HepG2 (cell line): ENCODE data around the gene ACP2. TPM values are rescaled to one million over a fixed set of nuclear protein-coding genes. Genes with fewer than 3 reads are reported as not detected.

Experiments
- ATAC-seq: fragments of 200-7000 bp; cut with Tn5 transposase; 3 replicates; pipeline ENCODE4 v1.9.1; 2020; ENCODE audit warnings: mild to moderate bottlenecking, moderate library complexity
- BruUV-seq: library from RNA; stranded (reverse); fragments of 400-500 nt; replicated peaks from 2 replicates; lab custom pipeline; 2021; lab: Mats Ljungman, UMichigan
- CTCF ChIA-PET: fragments of 300-600 bp; formaldehyde crosslinking; extraction: SDS; loops from one replicate; lab custom pipeline; 2021; ENCODE audit warnings: low total read pairs, inconsistent platforms, low intra/inter-chr PET ratio; lab: Yijun Ruan, JAX
- POLR2A ChIA-PET: fragments of 350-600 bp; sonication (Branson Sonifier 250); formaldehyde crosslinking; loops from one replicate; lab custom pipeline; 2020; ENCODE audit warnings: antibody characterized with exemption, inconsistent platforms; lab: Yijun Ruan, JAX
- DNase-seq: peaks from one replicate; pipeline ENCODE4 v3.0.0-alpha.2; 2015; ENCODE audit warnings: low spot score
- FAIRE-seq: peaks from 3 replicates; lab custom pipeline; 2011; peaks lifted over from hg19 to GRCh38; lab: Jason Lieb, UNC
- H2AFZ ChIP-seq: one replicate; pipeline ENCODE4 v1.6.1; 2011; ENCODE audit warnings: low read length, inconsistent platforms
- H3K27ac ChIP-seq: fragments of 300-600 bp; 3 replicates; pipeline ENCODE4 v1.8.0; 2011; ENCODE audit warnings: mixed run types, mild to moderate bottlenecking, mixed read lengths, low read length, inconsistent platforms; ENCODE audit not compliant: insufficient read depth; ENCODE audit errors: extremely low read length
- H3K27me3 ChIP-seq, 2 experiments: fragments of 200-600 bp in 1 of 2; 2 replicates in 1 of 2; 3 replicates in 1 of 2; pipeline versions ENCODE4 v1.6.0 to v1.8.0; 2011; ENCODE audit warnings: low read length in 2 of 2, mild to moderate bottlenecking in 2 of 2, moderate library complexity in 2 of 2, inconsistent platforms in 1 of 2; ENCODE audit not compliant: insufficient read depth in 2 of 2, control insufficient read depth in 1 of 2
- H3K36me3 ChIP-seq, 2 experiments: fragments of 200-600 bp in 1 of 2; replicated peaks in 1 of 2; 2 replicates in 1 of 2; 3 replicates in 1 of 2; pipeline versions ENCODE4 v1.5.1 to v1.8.0; 2011; ENCODE audit warnings: low read length in 2 of 2, inconsistent platforms in 1 of 2; ENCODE audit not compliant: insufficient read depth in 2 of 2, control insufficient read depth in 1 of 2
- H3K4me1 ChIP-seq: 2 replicates; pipeline ENCODE4 v1.5.1; 2012; ENCODE audit warnings: low read length, inconsistent platforms; ENCODE audit not compliant: insufficient read depth
- H3K4me2 ChIP-seq: 2 replicates; pipeline ENCODE4 v1.6.0; 2011; ENCODE audit warnings: low read depth, low read length, inconsistent platforms
- H3K4me3 ChIP-seq, 3 experiments: fragments of 200-600 bp in 1 of 3; sonication (generic), shearing (Covaris generic) in 1 of 3; replicated peaks in 1 of 3; 2 replicates each; pipeline ENCODE4 v1.5.1; 2011 to 2016; ENCODE audit warnings: low read length in 3 of 3, inconsistent platforms in 2 of 3, low read depth in 2 of 3, mild to moderate bottlenecking in 2 of 3, control low read depth in 1 of 3, mixed read lengths in 1 of 3; ENCODE audit not compliant: insufficient read depth in 1 of 3
- H3K79me2 ChIP-seq: one replicate; pipeline ENCODE4 v1.6.1; 2011; ENCODE audit warnings: low read length, inconsistent platforms; ENCODE audit not compliant: insufficient read depth
- H3K9ac ChIP-seq: 2 replicates; pipeline ENCODE4 v1.6.0; 2011; ENCODE audit warnings: mild to moderate bottlenecking, low read depth, low read length, inconsistent platforms; ENCODE audit not compliant: insufficient read depth
- H3K9me3 ChIP-seq: 2 replicates; pipeline ENCODE4 v1.5.1; 2012; ENCODE audit warnings: mild to moderate bottlenecking, low read length
- H4K20me1 ChIP-seq: 2 replicates; pipeline ENCODE4 v1.6.0; 2011; ENCODE audit warnings: inconsistent platforms, mild to moderate bottlenecking, low read length, moderate library complexity; ENCODE audit not compliant: insufficient read depth
- ATF4 ChIP-seq, 2 experiments: fragments of 450-650 bp in 1 of 2; sonication (generic) in 1 of 2; formaldehyde crosslinking; IDR thresholded peaks; 2 replicates each; pipeline versions ENCODE4 v1.5.0 to v1.8.0; 2020 to 2022; ENCODE audit warnings: mild to moderate bottlenecking in 1 of 2, missing genetic modification reagents in 1 of 2
- DMAP1 ChIP-seq: IDR thresholded peaks from 2 replicates; pipeline ENCODE4 v1.6.1; 2016
- NFYB ChIP-seq: sonication (generic); formaldehyde crosslinking; IDR thresholded peaks from 2 replicates; pipeline ENCODE4 v1.4.0; 2020; ENCODE audit warnings: missing genetic modification reagents
- ZNF230 ChIP-seq: sonication (generic); formaldehyde crosslinking; IDR thresholded peaks from 2 replicates; pipeline ENCODE4 v1.4.0; 2020; ENCODE audit warnings: mild to moderate bottlenecking, missing genetic modification reagents
- ZNF329 ChIP-seq: sonication (generic); formaldehyde crosslinking; IDR thresholded peaks from 2 replicates; pipeline ENCODE4 v1.9.0; 2021; ENCODE audit warnings: low read depth, mild to moderate bottlenecking, missing genetic modification reagents
- ZNF337 ChIP-seq: sonication (generic); formaldehyde crosslinking; IDR thresholded peaks from 2 replicates; pipeline ENCODE4 v1.5.1; 2020; ENCODE audit warnings: missing genetic modification reagents, low read depth, mild to moderate bottlenecking, borderline replicate concordance
- ZNF33B ChIP-seq: sonication (generic); formaldehyde crosslinking; IDR thresholded peaks from 2 replicates; pipeline ENCODE4 v1.5.1; 2020; ENCODE audit warnings: mild to moderate bottlenecking, missing genetic modification reagents
- ZNF362 ChIP-seq: sonication (generic); formaldehyde crosslinking; IDR thresholded peaks from 2 replicates; pipeline ENCODE4 v1.4.0; 2020; ENCODE audit warnings: missing genetic modification reagents, mild to moderate bottlenecking, borderline replicate concordance
- ZNF556 ChIP-seq: sonication (generic); formaldehyde crosslinking; IDR thresholded peaks from 2 replicates; pipeline ENCODE4 v1.4.0; 2020; ENCODE audit warnings: mild to moderate bottlenecking, missing genetic modification reagents, borderline replicate concordance
- WGBS: methylation state at CpG from one replicate; pipeline ENCODE4 v1.1.6; 2017; ENCODE audit warnings: low lambda C conversion rate; 5-methylcytosine and 5-hydroxymethylcytosine counted together
- in situ Hi-C: cut with HindIII; loops from 2 replicates; pipeline ENCODE4 v1.10.0; 2017; ENCODE audit warnings: low pct_unique_long_range_greater_than_20kb; ENCODE audit not compliant: extremely low pct_ligation_motif_present
- intact Hi-C: fragments of 100-400 bp; cut with micrococcal nuclease; formaldehyde crosslinking; loops from one replicate; pipeline ENCODE4 v1.10.0; 2022; ENCODE audit not compliant: unreplicated experiment
- polyA plus RNA-seq, 8 experiments: library from polyadenylated mRNA; depleted of rRNA in 3 of 8; stranded (reverse) in 7 of 8; unstranded in 1 of 8; fragments of >200 nt; fragmentation: Illumina TruSeq in 4 of 8; extraction: Trizol in 4 of 8; gene quantifications; 2 replicates each; pipeline versions ENCODE4 v1.2.1 to v1.2.3, GENCODE V29; 2011 to 2016; ENCODE audit warnings: low read depth in 4 of 8, missing spikeins in 1 of 8, mixed read lengths in 1 of 8; ENCODE audit not compliant: insufficient read depth in 1 of 8
- total RNA-seq, 5 experiments: library from RNA; depleted of rRNA; stranded (reverse); fragments of >200 nt; fragmentation: Illumina TruSeq; extraction: Trizol; gene quantifications; 2 replicates each; pipeline ENCODE4 v1.2.3, GENCODE V29; 2016; ENCODE audit warnings: low read depth in 1 of 5

ACP2 gene
- total and polyA plus RNA-seq, 2 of the 13 experiments (the other 11 are each of a cell fraction or from before 2014, with no cell fraction given), result 17.7 to 20.2 TPM

- Histone ChIP-seq H3K27ac (no peak overlapping the region), H3K4me2 (no peak overlapping the region), H4K20me1 (no peaks in the 10 kb centered on the region), H3K9me3 (no peaks in the 10 kb centered on the region), H3K36me3 (peaks cover 39 to 76% of the 10 kb centered on the region in 2 experiments), H3K4me1 (no peaks in the 10 kb centered on the region), H3K79me2 (no peaks in the 10 kb centered on the region), H3K4me3 (no peak overlapping the region), H3K9ac (no peak overlapping the region), H2AFZ (no peak overlapping the region), H3K27me3 (no peaks in the 10 kb centered on the region)
- in situ Hi-C loops (no loop called here), intact Hi-C loops (no loop called here)
- TF ChIP-seq ZNF337 (CRISPR knock-in tag) (no peak), DMAP1 (no peak), ZNF33B (CRISPR knock-in tag) (no peak), ATF4 (CRISPR knock-in tag; IDR thresholded peaks at IDR 0.05) (no peak), ZNF556 (CRISPR knock-in tag) (no peak), ZNF329 (no peak), ZNF362 (CRISPR knock-in tag) (no peak), NFYB (CRISPR knock-in tag) (no peak), ZNF230 (CRISPR knock-in tag) (no peak)
- no peak for FAIRE-seq
- no peak for DNase-seq
- BruUV-seq, result no TSS peak
- WGBS, result 98% methylated on average over 15 of the region's 15 CpGs
- ChIA-PET CTCF (no interaction called here), POLR2A (no interaction called here)
- ATAC-seq, result no peak
Observed at GRCh38 chr11:47289856-47290255, 41.2 kb upstream of the ACP2 start.
